Transverse colon (tissue), 4 donors: ENCODE data around the gene RPL28. TPM values are rescaled to one million over a fixed set of nuclear protein-coding genes. Genes with fewer than 3 reads are reported as not detected.

Experiments
- DNase-seq: peaks from one replicate; pipeline ENCODE4 v3.0.0-alpha.2; 2019
- H3K27ac ChIP-seq, 4 donors: fragments of 200-600 bp; sonication (generic); 2 replicates each; pipeline ENCODE4 v1.5.1; 2016 to 2018; ENCODE audit warnings: inconsistent platforms in 4 of 4
- H3K27me3 ChIP-seq: fragments of 200-600 bp; sonication (generic); 2 replicates; pipeline ENCODE4 v1.5.1; 2017; ENCODE audit warnings: inconsistent platforms
- H3K36me3 ChIP-seq, 4 donors: fragments of 200-600 bp; sonication (generic); 2 replicates each; pipeline ENCODE4 v1.5.1; 2017 to 2019; ENCODE audit warnings: inconsistent platforms in 4 of 4
- H3K4me1 ChIP-seq, 4 donors: fragments of 200-600 bp; sonication (generic); 2 replicates each; pipeline ENCODE4 v1.5.1; 2017 to 2020; ENCODE audit warnings: inconsistent platforms in 4 of 4
- H3K4me3 ChIP-seq, 4 donors: fragments of 200-600 bp; sonication (generic); 1 replicate in 1 of 4; 2 replicates in 3 of 4; pipeline versions ENCODE4 v1.5.1 to v1.6.1; 2017 to 2019; ENCODE audit warnings: inconsistent platforms in 4 of 4
- H3K9me3 ChIP-seq, 2 donors: fragments of 200-600 bp; sonication (generic); 2 replicates each; pipeline ENCODE4 v1.5.1; 2017 to 2019; ENCODE audit warnings: inconsistent platforms in 2 of 2
- CTCF ChIP-seq, 5 experiments: fragments of 200-600 bp in 3 of 5; fragments of 450-650 bp in 2 of 5; sonication (generic) in 3 of 5; IDR thresholded peaks; 1 replicate in 2 of 5; 2 replicates in 3 of 5; pipeline ENCODE4 v1.5.1; 2016 to 2017; ENCODE audit warnings: antibody characterized with exemption in 5 of 5, inconsistent platforms in 3 of 5, mild to moderate bottlenecking in 2 of 5, moderate library complexity in 1 of 5
- EP300 ChIP-seq: sonication (generic); formaldehyde crosslinking; IDR thresholded peaks from one replicate; pipeline ENCODE4 v1.6.1; 2017; ENCODE audit warnings: antibody characterized with exemption, low read depth
- POLR2A ChIP-seq: fragments of 450-650 bp; IDR thresholded peaks from one replicate; pipeline ENCODE4 v1.6.1; 2016; ENCODE audit warnings: antibody characterized with exemption, mild to moderate bottlenecking, moderate library complexity
- POLR2AphosphoS5 ChIP-seq, 3 donors: sonication (generic); formaldehyde crosslinking; IDR thresholded peaks; one replicate each; pipeline ENCODE4 v1.6.1; 2016; ENCODE audit warnings: antibody characterized with exemption in 3 of 3
- WGBS, 2 donors: methylation state at CpG; one replicate each; pipeline ENCODE4 v1.1.5; 2018; ENCODE audit warnings: low coverage in 1 of 2; 5-methylcytosine and 5-hydroxymethylcytosine counted together
- in situ Hi-C, 4 donors: fragments of 200-750 bp; cut with MboI; loops; one replicate each; pipeline versions ENCODE4 v1.15.0 to v1.15.1; 2017; ENCODE audit warnings: low sequenced_read_pairs in 3 of 4, low pct_ligation_motif_present in 1 of 4, low pct_unique_long_range_greater_than_20kb in 1 of 4
- intact Hi-C: fragments of 100-400 bp; cut with DNase I; formaldehyde crosslinking; loops from one replicate; pipeline ENCODE4 v1.15.1; 2023; ENCODE audit warnings: low total_unique reads
- total RNA-seq, 4 donors: library from RNA; depleted of rRNA; stranded (reverse); fragments of >200 nt; gene quantifications; one replicate each; pipeline ENCODE4 v1.1.0, GENCODE V29; 2016

RPL28 gene
- total RNA-seq, 4 donors from 2014 or later, result 448 to 648 (median 605) TPM

GRCh38 chr19:55355213-55355821, 30.4 kb upstream of the RPL28 start:
- 27% methylated on average over 8 of the region's 13 CpGs; no CpG with 5 or more reads in 1 of the 2 donors for WGBS, 2 donors
- in situ Hi-C loops, result no loop called here
- Histone ChIP-seq H3K36me3 (no peaks in the 10 kb centered on the region), H3K4me3 (no peak overlapping the region), H3K4me1 (peaks cover 17 to 39% (median 19%) of the 10 kb centered on the region in 4 donors), H3K27me3 (peaks cover 63% of the 10 kb centered on the region), H3K9me3 (no peaks in the 10 kb centered on the region), H3K27ac (no peak overlapping the region)
- intact Hi-C loops, result no loop called here
- no peak for DNase-seq
- TF ChIP-seq POLR2A (no peak), CTCF (IDR thresholded peaks at IDR 0.05) (no peak), EP300 (no peak), POLR2AphosphoS5 (IDR thresholded peaks at IDR 0.05) (no peak)

- DNase-seq, result no peak
- no peaks in the 10 kb centered on the region for H3K36me3 ChIP-seq
- H3K4me1 ChIP-seq, result peaks cover 8 to 18% (median 13%) of the 10 kb centered on the region in 4 donors
- intact Hi-C loops, result no loop called here
- no peak for TF ChIP-seq POLR2A
- no peak for TF ChIP-seq CTCF (IDR thresholded peaks at IDR 0.05)
- TF ChIP-seq POLR2AphosphoS5 (IDR thresholded peaks at IDR 0.05), result no peak
- TF ChIP-seq EP300, result no peak
- H3K27ac ChIP-seq, result no peak overlapping the region
- H3K27me3 ChIP-seq, result peaks cover 39% of the 10 kb centered on the region
- in situ Hi-C loops, result no loop called here
- no peak overlapping the region for H3K4me3 ChIP-seq
- no peaks in the 10 kb centered on the region for H3K9me3 ChIP-seq
- 96% methylated on average over 19 of the region's 19 CpGs; no CpG with 5 or more reads in 1 of the 2 donors for WGBS, 2 donors
Observed at GRCh38 chr19:55358493-55358892, 27.2 kb upstream of the RPL28 start.

- in situ Hi-C loops, result no loop called here
Observed at GRCh38 chr19:55358943-55359908, 26.5 kb upstream of the RPL28 start.

More at GRCh38 chr19:55358943-55359908, 26.5 kb upstream of the RPL28 start:
- Histone ChIP-seq H3K36me3 (no peaks in the 10 kb centered on the region), H3K27ac (no peak overlapping the region), H3K4me3 (no peak overlapping the region), H3K4me1 (peaks cover 6 to 11% (median 6%) of the 10 kb centered on the region in 4 donors), H3K27me3 (peaks cover 31% of the 10 kb centered on the region), H3K9me3 (no peaks in the 10 kb centered on the region)
- TF ChIP-seq CTCF (IDR thresholded peaks at IDR 0.05) (no peak), EP300 (no peak), POLR2AphosphoS5 (IDR thresholded peaks at IDR 0.05) (no peak)
- intact Hi-C loops, result no loop called here
- no peak for DNase-seq
- 77 to 79% methylated on average over 7 to 32 of the region's 32 CpGs for WGBS, 2 donors
